PFSK-1 (cell line): Measurements from ENCODE around the gene PLCXD1.

Source experiments
- FOXP2 ChIP-seq: optimal IDR thresholded peaks from 2 replicates; pipeline ENCODE3; 2011; ENCODE audit warnings: borderline replicate concordance, control low read depth, inconsistent platforms; ENCODE audit not compliant: insufficient read depth; ENCODE audit errors: extremely low read length, extremely low read depth
- POLR2AphosphoS5 ChIP-seq: IDR thresholded peaks from 2 replicates; pipeline ENCODE4 v1.6.1; 2012; ENCODE audit warnings: low read depth, mild to moderate bottlenecking, control low read depth, low read length, moderate library complexity
- SIN3A ChIP-seq: IDR thresholded peaks from 2 replicates; pipeline ENCODE4 v1.6.1; 2012; ENCODE audit warnings: mild to moderate bottlenecking, low read length, moderate library complexity, borderline replicate concordance; ENCODE audit not compliant: insufficient read depth
- TAF1 ChIP-seq: IDR thresholded peaks from 2 replicates; pipeline ENCODE4 v1.6.1; 2012; ENCODE audit warnings: low read length, control low read depth, borderline replicate concordance; ENCODE audit not compliant: insufficient read depth
- TF ChIP-seq, protein P1 (sequence below), 2 experiments: IDR thresholded peaks; 2 replicates each; pipeline versions ENCODE4 v1.6.1 to v1.8.0; 2011 to 2012; ENCODE audit warnings: low read depth in 2 of 2, low read length in 2 of 2, control low read depth in 1 of 2, inconsistent platforms in 1 of 2, mild to moderate bottlenecking in 1 of 2, moderate library complexity in 1 of 2; ENCODE audit not compliant: insufficient read depth in 1 of 2

DNA sequence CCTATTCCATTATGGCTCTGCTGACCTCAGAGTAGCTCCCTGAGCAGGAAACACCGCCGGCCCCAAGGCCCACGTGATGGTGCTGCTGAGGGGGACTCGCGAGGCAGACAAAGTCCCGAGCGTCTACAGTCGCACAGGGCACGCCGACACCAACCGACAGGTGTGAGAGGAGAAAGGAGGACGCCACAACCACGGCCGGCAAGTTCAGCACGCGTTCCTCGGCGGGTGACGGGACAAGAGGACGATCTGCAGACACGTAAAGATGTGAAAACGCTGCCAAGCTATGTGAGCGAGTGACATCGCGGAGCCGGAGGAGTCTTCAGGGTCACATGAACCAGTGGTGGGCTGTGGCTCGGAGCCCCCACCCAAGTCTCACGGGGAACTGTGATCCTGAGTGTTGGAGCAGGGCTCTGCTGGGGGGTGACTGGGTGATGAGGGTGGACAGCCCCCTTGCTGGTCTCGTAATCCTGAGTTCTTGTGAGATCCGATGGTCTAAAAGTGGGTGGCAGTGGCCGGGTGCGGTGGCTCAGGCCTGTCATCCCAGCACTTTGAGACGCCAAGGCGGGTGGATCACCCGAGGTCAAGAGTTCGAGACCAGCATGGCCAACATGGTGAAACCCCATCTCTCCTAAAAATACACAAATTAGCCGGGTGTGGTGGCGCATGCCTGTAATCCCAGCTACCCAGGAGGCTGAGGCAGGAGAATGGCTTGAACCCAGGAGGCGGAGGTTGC, 71.6 kb downstream of the PLCXD1 start:
- TF ChIP-seq POLR2AphosphoS5 (no peak), TAF1 (no peak), SIN3A (no peak), FOXP2 (no peak)
- TF ChIP-seq, protein P1, sequence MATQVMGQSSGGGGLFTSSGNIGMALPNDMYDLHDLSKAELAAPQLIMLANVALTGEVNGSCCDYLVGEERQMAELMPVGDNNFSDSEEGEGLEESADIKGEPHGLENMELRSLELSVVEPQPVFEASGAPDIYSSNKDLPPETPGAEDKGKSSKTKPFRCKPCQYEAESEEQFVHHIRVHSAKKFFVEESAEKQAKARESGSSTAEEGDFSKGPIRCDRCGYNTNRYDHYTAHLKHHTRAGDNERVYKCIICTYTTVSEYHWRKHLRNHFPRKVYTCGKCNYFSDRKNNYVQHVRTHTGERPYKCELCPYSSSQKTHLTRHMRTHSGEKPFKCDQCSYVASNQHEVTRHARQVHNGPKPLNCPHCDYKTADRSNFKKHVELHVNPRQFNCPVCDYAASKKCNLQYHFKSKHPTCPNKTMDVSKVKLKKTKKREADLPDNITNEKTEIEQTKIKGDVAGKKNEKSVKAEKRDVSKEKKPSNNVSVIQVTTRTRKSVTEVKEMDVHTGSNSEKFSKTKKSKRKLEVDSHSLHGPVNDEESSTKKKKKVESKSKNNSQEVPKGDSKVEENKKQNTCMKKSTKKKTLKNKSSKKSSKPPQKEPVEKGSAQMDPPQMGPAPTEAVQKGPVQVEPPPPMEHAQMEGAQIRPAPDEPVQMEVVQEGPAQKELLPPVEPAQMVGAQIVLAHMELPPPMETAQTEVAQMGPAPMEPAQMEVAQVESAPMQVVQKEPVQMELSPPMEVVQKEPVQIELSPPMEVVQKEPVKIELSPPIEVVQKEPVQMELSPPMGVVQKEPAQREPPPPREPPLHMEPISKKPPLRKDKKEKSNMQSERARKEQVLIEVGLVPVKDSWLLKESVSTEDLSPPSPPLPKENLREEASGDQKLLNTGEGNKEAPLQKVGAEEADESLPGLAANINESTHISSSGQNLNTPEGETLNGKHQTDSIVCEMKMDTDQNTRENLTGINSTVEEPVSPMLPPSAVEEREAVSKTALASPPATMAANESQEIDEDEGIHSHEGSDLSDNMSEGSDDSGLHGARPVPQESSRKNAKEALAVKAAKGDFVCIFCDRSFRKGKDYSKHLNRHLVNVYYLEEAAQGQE (IDR thresholded peaks at IDR 0.05; ENCODE audit: insufficient read depth in 1 of 2, low read depth in 2 of 2, low read length in 2 of 2) = no peak
